ENCODE results near the gene CTBP2. TPM values are rescaled to one million over a fixed set of nuclear protein-coding genes. Genes with fewer than 3 reads are reported as not detected.

CTBP2 gene
- total RNA-seq, 1 experiment from 2014 or later, result 88.7 TPM

DNA sequence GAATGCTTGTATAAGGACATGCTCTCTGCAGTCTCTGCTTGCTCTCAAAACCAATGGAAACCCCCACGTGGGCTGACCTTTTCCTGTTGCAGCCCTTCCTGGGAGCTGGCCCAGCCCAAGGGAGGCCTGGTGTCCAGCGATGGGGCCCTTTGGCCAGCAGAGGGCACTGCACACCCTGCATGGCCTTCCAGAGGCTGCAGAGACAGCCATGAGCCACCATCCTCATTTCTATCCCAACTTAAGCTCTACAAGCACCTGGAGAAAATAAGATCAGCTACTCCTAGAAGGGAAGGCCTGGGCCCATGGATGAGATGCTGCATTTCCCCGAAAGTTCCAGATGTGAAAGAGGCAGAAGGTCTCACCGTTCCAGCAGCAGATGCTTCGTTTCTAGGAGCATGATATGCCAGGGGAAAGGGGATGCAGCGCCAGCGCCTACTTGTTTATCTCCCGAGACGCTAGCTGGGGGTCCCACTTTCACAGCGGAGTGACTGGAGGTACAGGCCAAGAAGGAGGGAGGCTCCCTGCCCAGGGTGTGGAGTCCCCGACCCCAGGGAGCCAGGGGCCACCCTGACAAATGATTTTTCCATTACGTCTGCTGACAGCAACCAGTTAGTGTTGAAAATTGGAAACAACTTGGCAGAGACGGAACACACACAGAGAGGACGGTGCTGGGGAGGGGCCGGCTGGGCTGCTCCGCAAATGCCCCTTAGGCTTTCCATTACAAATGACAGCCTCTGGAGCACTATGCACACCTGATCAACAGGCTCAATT lies 112.1 kb downstream of the CTBP2 start:
- Histone ChIP-seq H3K36me3 (peaks cover 9% of the 10 kb centered on the region; the same call in 1 of the 2 replicates), H3K9me3 (no peaks in the 10 kb centered on the region), H3K4me3 (no peak overlapping the region), H3K27me3 (no peaks in the 10 kb centered on the region)
- peak; percentile 87 for DNase-seq

DNA sequence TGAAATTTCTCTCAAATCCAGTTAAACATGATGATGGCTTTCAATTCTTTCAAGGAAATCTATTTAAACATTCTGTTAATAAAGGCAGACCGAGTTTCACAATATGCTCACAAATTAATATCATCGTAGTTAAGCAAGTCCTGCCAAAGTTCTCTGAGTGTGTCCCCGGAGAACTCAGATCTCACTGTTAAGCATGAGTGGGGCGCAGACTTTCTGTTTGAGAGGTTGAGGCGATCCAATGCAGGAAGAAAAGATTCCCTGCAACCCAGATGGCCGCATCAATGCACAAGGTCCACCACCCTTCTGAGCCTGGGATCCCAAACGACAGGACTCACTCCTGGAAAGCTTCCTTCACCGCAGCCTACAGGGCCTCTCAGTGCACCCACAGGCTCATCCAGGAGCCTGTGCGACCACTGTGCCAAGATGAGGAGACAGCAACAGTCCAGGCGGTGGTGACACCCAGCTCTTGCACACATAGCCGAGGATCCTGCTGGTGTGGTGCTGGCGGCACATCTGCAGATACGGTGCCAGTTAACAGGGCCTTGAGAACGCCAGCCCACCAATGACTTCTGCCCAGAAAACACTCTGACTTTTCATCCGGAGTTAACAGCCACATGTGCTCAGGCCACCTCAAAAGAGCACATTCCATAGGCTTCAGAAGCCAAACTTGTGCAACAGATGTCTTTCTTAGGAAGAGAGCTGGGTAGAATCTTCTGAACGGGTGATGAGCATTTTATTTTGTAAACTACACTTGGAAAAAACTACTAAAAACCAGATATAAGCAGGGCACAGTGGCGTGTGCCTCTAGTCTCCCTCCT lies 116.3 kb downstream of the CTBP2 start:
- Histone ChIP-seq H3K27me3 (no peaks in the 10 kb centered on the region), H3K4me3 (no peak overlapping the region), H3K9me3 (no peaks in the 10 kb centered on the region), H3K36me3 (peaks cover 15% of the 10 kb centered on the region)
- no peak for DNase-seq

DNA sequence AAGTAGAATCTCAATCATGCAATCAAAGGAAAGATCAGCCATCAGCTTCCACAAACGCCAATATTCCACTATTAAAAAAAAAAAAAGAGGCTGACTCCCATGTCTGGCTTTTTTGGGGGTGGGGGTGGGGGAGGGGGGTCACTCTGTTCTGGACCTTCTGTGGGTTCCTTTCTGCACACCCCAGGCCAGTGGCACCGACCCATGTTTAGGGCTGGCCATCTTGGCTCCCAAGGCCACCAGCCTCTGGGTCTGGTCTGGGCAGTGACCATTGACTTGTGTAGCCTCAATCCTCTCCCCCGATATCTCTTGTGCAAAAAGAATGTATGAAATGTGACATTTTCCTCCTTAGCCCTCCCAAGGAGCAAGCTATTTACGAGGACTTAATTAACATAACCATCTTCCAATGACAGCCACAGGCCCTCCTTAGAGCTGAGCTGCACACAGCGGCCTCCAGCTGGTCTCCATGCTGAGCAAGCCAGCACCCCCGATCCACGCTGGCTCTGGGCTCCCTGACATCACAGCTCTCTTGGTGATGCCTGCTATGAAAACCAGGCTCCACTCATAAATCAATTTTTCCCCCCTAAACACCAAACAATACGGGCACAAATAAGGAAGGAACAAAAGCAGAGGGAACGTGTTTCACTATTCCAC lies 118.4 kb downstream of the CTBP2 start:
- DNase-seq, result no peak
- Histone ChIP-seq H3K9me3 (no peaks in the 10 kb centered on the region), H3K36me3 (peaks cover 23% of the 10 kb centered on the region), H3K4me3 (no peak overlapping the region), H3K27me3 (no peaks in the 10 kb centered on the region)

DNA sequence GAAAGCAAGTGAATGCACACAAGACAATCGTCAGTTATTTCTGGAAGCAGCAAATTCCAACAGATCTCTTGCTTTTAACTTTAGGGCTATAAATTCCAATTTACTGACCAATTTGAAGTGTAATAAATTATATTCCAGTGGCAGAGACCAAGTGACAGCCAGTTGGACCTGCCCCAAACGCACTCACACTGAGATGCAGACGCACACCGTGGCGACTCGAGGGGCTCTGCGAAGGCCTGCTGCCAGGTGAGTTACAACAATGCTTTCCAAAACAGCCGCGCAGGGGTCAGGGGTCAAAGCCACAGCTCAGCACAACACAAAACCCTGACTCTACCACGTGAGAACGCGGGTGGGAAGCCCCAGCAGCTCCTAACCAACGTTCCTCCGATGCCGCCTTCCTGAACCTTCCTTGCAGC lies 121.0 kb downstream of the CTBP2 start:
- H3K27me3 ChIP-seq, result no peaks in the 10 kb centered on the region
- no peak for DNase-seq
- peaks cover 38% of the 10 kb centered on the region for H3K36me3 ChIP-seq
- no peak overlapping the region for H3K4me3 ChIP-seq
- no peaks in the 10 kb centered on the region for H3K9me3 ChIP-seq

GRCh38 chr10:125038637-125039036 lies 121.7 kb downstream of the CTBP2 start:
- Histone ChIP-seq H3K27me3 (no peaks in the 10 kb centered on the region), H3K4me3 (no peak overlapping the region), H3K9me3 (no peaks in the 10 kb centered on the region), H3K36me3 (peaks cover 44% of the 10 kb centered on the region)
- peak; percentile 39 for DNase-seq

GRCh38 chr10:125037145-125037877 lies 123.1 kb downstream of the CTBP2 start:
- no peak overlapping the region for H3K4me3 ChIP-seq
- no peaks in the 10 kb centered on the region for H3K27me3 ChIP-seq
- H3K36me3 ChIP-seq, result peaks cover 44% of the 10 kb centered on the region
- peak; percentile 43 for DNase-seq
- H3K9me3 ChIP-seq, result no peaks in the 10 kb centered on the region

DNA sequence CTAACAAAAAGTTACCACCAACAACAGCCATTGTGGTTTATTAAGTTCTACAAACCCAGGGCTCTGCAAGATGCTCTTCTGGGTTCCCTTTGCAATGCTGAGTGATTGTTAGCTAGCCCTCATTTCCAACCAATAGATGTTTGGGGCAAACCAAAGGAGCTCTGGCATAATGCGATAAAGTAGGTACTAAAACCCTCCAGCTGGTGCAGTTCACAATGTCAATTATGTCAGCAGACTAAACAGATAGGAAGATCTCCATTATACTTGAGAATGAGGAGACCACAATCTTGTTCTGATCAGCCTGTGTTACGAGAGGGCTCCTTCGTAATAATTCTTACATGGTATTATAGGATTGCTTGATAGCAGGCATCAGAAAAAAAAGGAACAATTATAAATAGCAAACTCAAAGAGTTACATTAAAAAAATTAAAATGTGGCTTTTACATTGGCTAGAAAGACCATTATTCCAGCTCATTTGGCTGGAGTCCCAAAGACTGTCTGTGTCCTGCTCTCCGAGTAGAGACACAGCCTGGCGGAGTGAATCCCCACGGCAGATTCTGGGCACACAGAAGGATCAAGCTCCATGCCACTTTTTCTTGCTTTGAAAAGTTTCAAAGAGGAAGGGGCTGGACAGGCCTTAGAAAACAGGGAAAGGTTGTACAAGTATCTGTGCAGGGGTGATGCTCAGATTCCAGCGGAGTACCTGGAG lies 124.6 kb downstream of the CTBP2 start:
- H3K36me3 ChIP-seq, result peaks cover 40% of the 10 kb centered on the region
- H3K9me3 ChIP-seq, result no peaks in the 10 kb centered on the region
- H3K27me3 ChIP-seq, result no peaks in the 10 kb centered on the region
- no peak overlapping the region for H3K4me3 ChIP-seq
- no peak for DNase-seq

GRCh38 chr10:125035136-125035535 lies 125.2 kb downstream of the CTBP2 start:
- Histone ChIP-seq H3K9me3 (no peaks in the 10 kb centered on the region), H3K27me3 (no peaks in the 10 kb centered on the region), H3K4me3 (no peak overlapping the region), H3K36me3 (peaks cover 38% of the 10 kb centered on the region)
- no peak for DNase-seq

DNA sequence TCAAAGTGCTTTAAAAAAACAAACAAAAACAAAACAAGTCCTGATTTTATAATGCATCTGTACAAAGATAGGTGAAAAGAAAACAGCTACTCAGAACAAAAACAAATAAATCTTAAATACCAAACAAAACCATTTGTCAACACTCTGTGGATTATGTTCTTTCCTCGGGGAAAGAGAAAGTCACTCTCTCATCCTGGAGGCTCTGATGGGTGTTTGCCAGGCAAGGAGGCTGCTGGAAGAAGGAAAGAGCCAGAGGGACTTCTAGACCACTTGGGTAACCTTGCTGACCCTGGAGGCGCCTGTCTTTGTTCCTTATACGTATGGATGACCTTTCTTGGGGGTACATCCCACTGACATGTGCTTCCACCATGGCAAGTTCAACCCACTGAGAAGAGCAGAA lies 125.7 kb downstream of the CTBP2 start:
- no peak for DNase-seq
- Histone ChIP-seq H3K27me3 (no peaks in the 10 kb centered on the region), H3K4me3 (no peak overlapping the region), H3K36me3 (peaks cover 41% of the 10 kb centered on the region), H3K9me3 (no peaks in the 10 kb centered on the region)

GRCh38 chr10:125033146-125033924 lies 127.0 kb downstream of the CTBP2 start:
- Histone ChIP-seq H3K27me3 (no peaks in the 10 kb centered on the region), H3K9me3 (no peaks in the 10 kb centered on the region), H3K36me3 (peaks cover 48% of the 10 kb centered on the region), H3K4me3 (no peak overlapping the region)
- no peak for DNase-seq

DNA sequence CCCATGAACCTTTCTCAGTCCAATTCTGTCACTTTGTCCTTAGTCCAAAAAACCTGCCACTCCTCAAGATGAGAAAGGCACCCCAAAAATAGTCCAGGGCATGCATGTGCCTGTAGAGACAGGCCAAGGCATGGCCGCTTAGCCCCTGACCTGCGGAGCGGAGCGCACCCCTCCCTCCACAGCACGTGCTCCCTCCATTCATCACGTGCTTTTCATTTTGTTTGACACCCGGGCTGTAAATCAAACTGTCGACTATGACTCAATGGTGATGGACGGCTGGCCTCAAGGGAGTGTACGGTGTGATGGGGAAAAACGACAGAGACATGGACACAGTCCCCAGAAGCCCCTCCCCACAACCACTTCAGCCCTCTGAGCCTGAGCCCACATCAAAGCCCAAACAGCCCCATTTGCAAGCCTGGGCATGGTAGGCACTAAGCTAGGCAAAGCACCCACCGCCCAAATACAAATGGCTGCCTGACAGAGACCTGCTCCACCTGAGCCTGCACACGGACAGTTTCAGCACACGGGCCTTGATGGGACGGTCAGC lies 127.8 kb downstream of the CTBP2 start:
- no peak for DNase-seq
- Histone ChIP-seq H3K27me3 (no peaks in the 10 kb centered on the region), H3K9me3 (no peaks in the 10 kb centered on the region), H3K36me3 (peaks cover 43% of the 10 kb centered on the region), H3K4me3 (no peak overlapping the region)

GRCh38 chr10:125030567-125031197 lies 129.7 kb downstream of the CTBP2 start:
- DNase-seq, result no peak
- Histone ChIP-seq H3K4me3 (no peak overlapping the region), H3K36me3 (peaks cover 34% of the 10 kb centered on the region), H3K27me3 (no peaks in the 10 kb centered on the region), H3K9me3 (no peaks in the 10 kb centered on the region)

GRCh38 chr10:125029584-125030242 lies 130.7 kb downstream of the CTBP2 start:
- Histone ChIP-seq H3K36me3 (peaks cover 31% of the 10 kb centered on the region), H3K27me3 (no peaks in the 10 kb centered on the region), H3K4me3 (no peak overlapping the region), H3K9me3 (no peaks in the 10 kb centered on the region)
- no peak for DNase-seq

All from MG63 (cell line).